Stimulated activated CD4-positive, alpha-beta T cell treated with anti-CD3 and anti-CD28 coated beads, Interleukin-2, amount 100 ng/mL, for 24 hours (primary cell): Measurements from ENCODE around the gene CCDC9B.

Experiments
- DNase-seq, 2 donors: peaks; one replicate each; pipeline ENCODE4 v3.0.0-alpha.2; 2020

The CCDC9B gene

GRCh38 chr15:40303576-40303975, 37.2 kb downstream of the CCDC9B start:
- DNase-seq: no peak

- no peak for DNase-seq
These were observed 37.8 kb downstream of the CCDC9B start for GRCh38 chr15:40302981-40303380.

GRCh38 chr15:40302288-40302886, 38.4 kb downstream of the CCDC9B start:
- no peak for DNase-seq

GRCh38 chr15:40301467-40302179, 39.1 kb downstream of the CCDC9B start:
- no peak for DNase-seq

- DNase-seq: no peak
These were observed 40.0 kb downstream of the CCDC9B start for GRCh38 chr15:40300771-40301170.

- DNase-seq: no peak
These were observed 40.4 kb downstream of the CCDC9B start for GRCh38 chr15:40300367-40300766.

- no peak for DNase-seq
These were observed 42.4 kb downstream of the CCDC9B start for GRCh38 chr15:40298216-40298935.

GRCh38 chr15:40297356-40297755, 43.4 kb downstream of the CCDC9B start:
- no peak for DNase-seq

- no peak for DNase-seq
These were observed 44.0 kb downstream of the CCDC9B start for GRCh38 chr15:40296561-40297230.

- no peak for DNase-seq
These were observed 44.7 kb downstream of the CCDC9B start for GRCh38 chr15:40295877-40296560.

GRCh38 chr15:40295297-40295696, 45.4 kb downstream of the CCDC9B start:
- no peak for DNase-seq

- DNase-seq: no peak
These were observed 46.5 kb downstream of the CCDC9B start for GRCh38 chr15:40293905-40294895.

GRCh38 chr15:40293006-40293405, 47.7 kb downstream of the CCDC9B start:
- DNase-seq: no peak

- no peak for DNase-seq
These were observed 48.5 kb downstream of the CCDC9B start for GRCh38 chr15:40292246-40292645.

- no peak for DNase-seq
These were observed 49.7 kb downstream of the CCDC9B start for GRCh38 chr15:40290918-40291574.

- no peak for DNase-seq
These were observed 50.2 kb downstream of the CCDC9B start for GRCh38 chr15:40290545-40290917.

- no peak for DNase-seq
These were observed 51.5 kb downstream of the CCDC9B start for GRCh38 chr15:40289140-40289775.

- DNase-seq: no peak
These were observed 52.8 kb downstream of the CCDC9B start for GRCh38 chr15:40287968-40288367.

GRCh38 chr15:40287505-40287904, 53.2 kb downstream of the CCDC9B start:
- DNase-seq: no peak

- DNase-seq: no peak
These were observed 53.9 kb downstream of the CCDC9B start for GRCh38 chr15:40286794-40287193.
